H1 (cell line): ENCODE data around the gene KCTD11. TPM values are rescaled to one million over a fixed set of nuclear protein-coding genes. Genes with fewer than 3 reads are reported as not detected.

Experiments
- CTCF ChIA-PET: fragments of 300-600 bp; sonication (Branson Sonifier 250); formaldehyde crosslinking; loops from one replicate; lab custom pipeline; 2021; ENCODE audit not compliant: partially characterized antibody; lab: Charles Lee
- POLR2A ChIA-PET: fragments of 300-600 bp; sonication (Branson Sonifier 250); formaldehyde crosslinking; loops from one replicate; lab custom pipeline; 2021; ENCODE audit warnings: inconsistent platforms; ENCODE audit not compliant: partially characterized antibody; lab: Charles Lee
- DNase-seq, 2 experiments: peaks; one replicate each; pipeline versions ENCODE4 v3.0.0 to v3.0.0-alpha.2; 2010 to 2022; ENCODE audit warnings: low spot score in 2 of 2, low read depth in 1 of 2, mixed read lengths in 1 of 2
- FAIRE-seq: peaks from 2 replicates; lab custom pipeline; 2011; peaks lifted over from hg19 to GRCh38; lab: Jason Lieb, UNC
- H2AFZ ChIP-seq: 2 replicates; pipeline ENCODE4 v1.8.1; 2012; ENCODE audit warnings: low read length, inconsistent platforms
- H2AK5ac ChIP-seq: 2 replicates; pipeline ENCODE4 v1.6.1; 2013; ENCODE audit warnings: low read depth, low read length
- H2BK120ac ChIP-seq: replicated peaks from 2 replicates; pipeline ENCODE3; 2013; ENCODE audit warnings: low read depth, low read length, inconsistent platforms
- H2BK12ac ChIP-seq: 2 replicates; pipeline ENCODE4 v1.6.1; 2013; ENCODE audit warnings: low read depth, low read length
- H2BK15ac ChIP-seq: 2 replicates; pipeline ENCODE4 v1.6.1; 2013; ENCODE audit warnings: low read length
- H2BK20ac ChIP-seq: 2 replicates; pipeline ENCODE4 v1.6.1; 2013; ENCODE audit warnings: low read length
- H2BK5ac ChIP-seq: 2 replicates; pipeline ENCODE4 v1.6.1; 2013; ENCODE audit warnings: low read depth, low read length
- H3K14ac ChIP-seq: 2 replicates; pipeline ENCODE4 v1.6.1; 2013; ENCODE audit warnings: inconsistent platforms; ENCODE audit not compliant: insufficient read length
- H3K18ac ChIP-seq: 2 replicates; pipeline ENCODE4 v1.6.1; 2013; ENCODE audit warnings: low read length; ENCODE audit errors: extremely low read depth
- H3K23ac ChIP-seq: 2 replicates; pipeline ENCODE4 v1.6.1; 2013; ENCODE audit warnings: inconsistent platforms; ENCODE audit not compliant: insufficient read length
- H3K23me2 ChIP-seq: 2 replicates; pipeline ENCODE4 v1.6.1; 2013; ENCODE audit warnings: low read depth, low read length
- H3K27ac ChIP-seq: 2 replicates; pipeline ENCODE4 v1.6.1; 2011; ENCODE audit warnings: low read depth, low read length, inconsistent platforms
- H3K27me3 ChIP-seq, 4 experiments: replicated peaks in 1 of 4; 1 replicate in 1 of 4; 2 replicates in 3 of 4; pipeline versions ENCODE4 v1.6.1 to v1.8.1; 2011 to 2013; ENCODE audit warnings: low read length in 3 of 4, mild to moderate bottlenecking in 3 of 4, inconsistent platforms in 2 of 4, mixed read lengths in 2 of 4, moderate library complexity in 1 of 4; ENCODE audit not compliant: control insufficient read depth in 3 of 4, insufficient read depth in 3 of 4; ENCODE audit errors: extremely low read depth in 1 of 4
- H3K36me3 ChIP-seq, 4 experiments: 2 replicates each; pipeline versions ENCODE4 v1.6.1 to v1.8.1; 2011 to 2013; ENCODE audit warnings: mild to moderate bottlenecking in 4 of 4, low read length in 3 of 4, moderate library complexity in 2 of 4, control low read depth in 1 of 4, inconsistent platforms in 1 of 4; ENCODE audit not compliant: insufficient read depth in 4 of 4, control insufficient read depth in 2 of 4
- H3K4ac ChIP-seq: replicated peaks from 2 replicates; pipeline ENCODE3; 2013; ENCODE audit warnings: low read length, low read depth, mixed read lengths, inconsistent platforms; ENCODE audit not compliant: insufficient read length
- H3K4me1 ChIP-seq, 4 experiments: replicated peaks in 1 of 4; 1 replicate in 1 of 4; 2 replicates in 3 of 4; pipeline versions ENCODE4 v1.6.1 to v1.8.1; 2011 to 2013; ENCODE audit warnings: low read length in 3 of 4, inconsistent platforms in 2 of 4, mixed read lengths in 1 of 4; ENCODE audit not compliant: insufficient read depth in 4 of 4, control insufficient read depth in 3 of 4
- H3K4me2 ChIP-seq, 2 experiments: 2 replicates each; pipeline versions ENCODE4 v1.6.1 to v1.8.1; 2011 to 2013; ENCODE audit warnings: low read depth in 2 of 2, low read length in 2 of 2, control low read depth in 1 of 2, inconsistent platforms in 1 of 2, mild to moderate bottlenecking in 1 of 2; ENCODE audit not compliant: insufficient read depth in 1 of 2
- H3K4me3 ChIP-seq, 4 experiments: fragments of 200-600, 300-600 bp in 1 of 4; sonication (generic), shearing (Covaris generic), sonication (Bioruptor Twin) in 1 of 4; 2 replicates each; pipeline versions ENCODE4 v1.5.1 to v1.8.1; 2011 to 2016; ENCODE audit warnings: low read length in 4 of 4, low read depth in 3 of 4, control low read depth in 2 of 4, inconsistent platforms in 2 of 4, mild to moderate bottlenecking in 2 of 4, mixed read lengths in 1 of 4, moderate library complexity in 1 of 4; ENCODE audit not compliant: insufficient read depth in 2 of 4; ENCODE audit errors: extremely low read depth in 1 of 4
- H3K56ac ChIP-seq: replicated peaks from 2 replicates; pipeline ENCODE3; 2013; ENCODE audit warnings: low read depth, mild to moderate bottlenecking, mixed read lengths, low read length, inconsistent platforms; ENCODE audit not compliant: insufficient read length
- H3K79me1 ChIP-seq: 2 replicates; pipeline ENCODE4 v1.6.1; 2013; ENCODE audit warnings: low read depth, low read length, control low read depth
- H3K79me2 ChIP-seq, 2 experiments: 2 replicates each; pipeline versions ENCODE4 v1.6.1 to v1.8.1; 2012 to 2013; ENCODE audit warnings: low read length in 2 of 2, mild to moderate bottlenecking in 2 of 2, inconsistent platforms in 1 of 2; ENCODE audit not compliant: insufficient read depth in 2 of 2, control insufficient read depth in 1 of 2
- H3K9ac ChIP-seq, 4 experiments: replicated peaks in 1 of 4; 1 replicate in 1 of 4; 2 replicates in 3 of 4; pipeline versions ENCODE4 v1.6.1 to v1.8.1; 2011 to 2013; ENCODE audit warnings: low read depth in 3 of 4, low read length in 3 of 4, control low read depth in 2 of 4, mild to moderate bottlenecking in 2 of 4, moderate library complexity in 2 of 4, inconsistent platforms in 1 of 4; ENCODE audit errors: extremely low read depth in 1 of 4
- H3K9me3 ChIP-seq, 2 experiments: 2 replicates each; pipeline versions ENCODE4 v1.6.1 to v1.8.1; 2012 to 2013; ENCODE audit warnings: mild to moderate bottlenecking in 2 of 2, moderate library complexity in 2 of 2, control low read depth in 1 of 2, inconsistent platforms in 1 of 2, low read depth in 1 of 2, low read length in 1 of 2, mixed read lengths in 1 of 2; ENCODE audit not compliant: insufficient read depth in 2 of 2
- H4K20me1 ChIP-seq, 2 experiments: replicated peaks in 1 of 2; 2 replicates each; pipeline versions ENCODE3 to v1.8.1; 2011 to 2013; ENCODE audit warnings: inconsistent platforms in 2 of 2, low read length in 2 of 2, mild to moderate bottlenecking in 1 of 2; ENCODE audit not compliant: insufficient read depth in 2 of 2, control insufficient read depth in 1 of 2
- H4K5ac ChIP-seq: 2 replicates; pipeline ENCODE4 v1.6.1; 2013; ENCODE audit warnings: low read length, low read depth, mixed read lengths, inconsistent platforms; ENCODE audit not compliant: insufficient read length
- H4K8ac ChIP-seq: 2 replicates; pipeline ENCODE4 v1.8.0; 2013; ENCODE audit warnings: mild to moderate bottlenecking, moderate library complexity, low read length, inconsistent platforms; ENCODE audit not compliant: insufficient read depth; ENCODE audit errors: extremely low read depth
- H4K91ac ChIP-seq: replicated peaks from 2 replicates; pipeline ENCODE3; 2013; ENCODE audit warnings: low read length, mixed read lengths, inconsistent platforms; ENCODE audit not compliant: insufficient read length
- CHD1 ChIP-seq: IDR thresholded peaks from 2 replicates; pipeline ENCODE4 v1.6.1; 2012; ENCODE audit warnings: low read depth, low read length, improper control_type of control experiment
- PHF8 ChIP-seq: fragments of 200-600 bp; sonication (generic); conservative IDR thresholded peaks from 2 replicates; pipeline ENCODE4 v1.7.1; 2012; ENCODE audit warnings: low read depth, mild to moderate bottlenecking, inconsistent platforms, low read length, moderate library complexity
- POU5F1 ChIP-seq: IDR thresholded peaks from 2 replicates; pipeline ENCODE4 v1.6.1; 2011; ENCODE audit warnings: low read depth, mild to moderate bottlenecking, low read length, moderate library complexity
- SUZ12 ChIP-seq: fragments of 200-600 bp; sonication (generic); IDR thresholded peaks from 2 replicates; pipeline ENCODE4 v1.6.1; 2012; ENCODE audit warnings: mild to moderate bottlenecking, inconsistent platforms, low read length, moderate library complexity, mixed read lengths
- TEAD4 ChIP-seq: IDR thresholded peaks from 2 replicates; pipeline ENCODE4 v1.6.1; 2012; ENCODE audit warnings: low read depth, low read length, inconsistent platforms, mixed read lengths
- WGBS, 2 experiments: shearing (Covaris generic) in 1 of 2; methylation state at CpG; one replicate each; pipeline versions ENCODE4 v1.1.6 to v1.1.7; 2013 to 2015; ENCODE audit warnings: low lambda C conversion rate in 2 of 2, mixed read lengths in 2 of 2, inconsistent platforms in 1 of 2, low coverage in 1 of 2, missing lambda C conversion rate in 1 of 2; ENCODE audit not compliant: insufficient replicate concordance in 2 of 2, insufficient coverage in 1 of 2, insufficient read length in 1 of 2; ENCODE audit errors: extremely low coverage in 1 of 2, missing lambda C conversion rate in 1 of 2; 5-methylcytosine and 5-hydroxymethylcytosine counted together
- polyA plus RNA-seq, 7 experiments: library from polyadenylated mRNA; depleted of rRNA in 3 of 7; stranded (reverse) in 5 of 7; unstranded in 2 of 7; fragments of >200 nt in 5 of 7; fragments of 200-250 nt in 2 of 7; gene quantifications; 1 replicate in 5 of 7; 2 replicates in 1 of 7; 4 replicates in 1 of 7; pipeline versions ENCODE4 v1.2.1 to v1.2.3, GENCODE V29; 2011 to 2013; ENCODE audit warnings: missing spikeins in 2 of 7, mixed read lengths in 2 of 7
- total RNA-seq: library from RNA; stranded (reverse); fragmentation: NEBNext Ultra II Directional; extraction: Animal tissue kit (Norgen Biotek cat#: 25700); gene quantifications from 2 replicates; pipeline ENCODE4 v1.2.1, GENCODE V29; 2021
- TF ChIP-seq, protein P1 (sequence below): IDR thresholded peaks from 2 replicates; pipeline ENCODE4 v1.6.1; 2012; ENCODE audit warnings: inconsistent platforms

KCTD11 gene
- total and polyA plus RNA-seq, 2 of the 8 experiments (the other 6 are each of a cell fraction or from before 2014, with no cell fraction given) = 8.6 to 9.2 TPM

DNA sequence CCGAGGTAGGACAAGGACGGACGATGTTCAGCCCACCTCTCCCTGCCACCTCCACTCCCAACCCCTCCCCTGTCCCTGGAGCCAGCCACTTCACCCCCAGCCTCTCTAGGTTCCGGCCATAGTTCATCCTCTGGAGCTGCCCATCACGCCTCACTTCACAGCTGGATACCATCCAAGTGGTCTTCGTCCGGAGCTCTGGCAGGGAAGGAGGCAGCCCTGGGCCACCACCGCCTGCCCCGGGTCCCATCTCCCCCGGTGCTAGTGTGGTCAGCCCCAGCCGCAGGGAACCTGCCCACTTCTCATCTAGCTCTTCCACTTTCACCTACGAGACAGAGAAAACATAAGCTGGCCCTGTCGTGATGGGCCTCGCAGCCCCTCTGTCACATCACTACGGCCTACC is 30.5 kb upstream of the KCTD11 start:
- Histone ChIP-seq H3K23me2 (no peaks in the 10 kb centered on the region), H3K27me3 (no peaks in the 10 kb centered on the region), H2BK20ac (no peak overlapping the region), H2BK120ac (no peak overlapping the region), H3K4me1 (no peaks in the 10 kb centered on the region), H3K9ac (no peak overlapping the region), H4K8ac (no peak overlapping the region; the same call in 1 of the 2 replicates), H2BK12ac (no peak overlapping the region), H3K9me3 (no peaks in the 10 kb centered on the region), H2BK5ac (no peak overlapping the region), H3K4me3 (no peak overlapping the region), H3K79me1 (no peaks in the 10 kb centered on the region; the same call in 1 of the 2 replicates), H2AK5ac (no peak overlapping the region), H3K27ac (no peak overlapping the region), H3K23ac (no peak overlapping the region), H3K18ac (no peak overlapping the region), H3K14ac (no peak overlapping the region), H2BK15ac (no peak overlapping the region), H3K4ac (no peak overlapping the region), H3K56ac (no peak overlapping the region), H3K4me2 (no peak overlapping the region), H3K79me2 (no peaks in the 10 kb centered on the region), H4K91ac (no peak overlapping the region), H4K20me1 (peaks cover 2 to 22% of the 10 kb centered on the region in 2 experiments), H4K5ac (no peak overlapping the region), H2AFZ (no peak overlapping the region), H3K36me3 (peaks cover 32 to 65% (median 54%) of the 10 kb centered on the region in 4 experiments)
- DNase-seq (no peak), FAIRE-seq (no peak)
- 97% methylated on average over 10 of the region's 15 CpGs; no CpG with 5 or more reads in 1 of the 2 experiments for whole genome bisulfite sequencing, 2 experiments
- ChIA-PET CTCF (interaction anchor here (0.6 to 3.8 kb wide), 11 partner anchors 8 to 546 kb away, joined by 3 to 24 read pairs (median 5); partner anchors contain the start of genes ACAP1, KCTD11 and TMEM95), POLR2A (interaction anchor here (0.9 to 13.4 kb wide), 4 partner anchors 8 to 107 kb away, joined by 3 to 223 read pairs (median 3); partner anchors contain the start of gene GPS2)
- TF ChIP-seq PHF8 (no peak), SUZ12 (no peak), TEAD4 (no peak), POU5F1 (no peak), CHD1 (no peak)
- TF ChIP-seq, protein P1, sequence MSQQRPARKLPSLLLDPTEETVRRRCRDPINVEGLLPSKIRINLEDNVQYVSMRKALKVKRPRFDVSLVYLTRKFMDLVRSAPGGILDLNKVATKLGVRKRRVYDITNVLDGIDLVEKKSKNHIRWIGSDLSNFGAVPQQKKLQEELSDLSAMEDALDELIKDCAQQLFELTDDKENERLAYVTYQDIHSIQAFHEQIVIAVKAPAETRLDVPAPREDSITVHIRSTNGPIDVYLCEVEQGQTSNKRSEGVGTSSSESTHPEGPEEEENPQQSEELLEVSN = no peak
